Left ventricle myocardium inferior (tissue), 1 donor: Measurements from ENCODE around the gene SLC25A45. TPM values are rescaled to one million over a fixed set of nuclear protein-coding genes. Genes with fewer than 3 reads are reported as not detected.

Experiments
- DNase-seq: peaks from one replicate; pipeline ENCODE4 v3.0.0-alpha.2; 2020
- H3K27ac ChIP-seq: fragments of 200-600 bp; replicated peaks from 2 replicates; pipeline ENCODE4 v1.8.0; 2021
- H3K27me3 ChIP-seq: fragments of 200-600 bp; 2 replicates; pipeline ENCODE4 v1.8.0; 2021; ENCODE audit warnings: low read depth
- H3K36me3 ChIP-seq: fragments of 200-600 bp; 2 replicates; pipeline ENCODE4 v1.8.0; 2021
- H3K4me1 ChIP-seq: fragments of 200-600 bp; 2 replicates; pipeline ENCODE4 v1.8.0; 2021
- H3K4me3 ChIP-seq: fragments of 200-600 bp; 2 replicates; pipeline ENCODE4 v1.8.0; 2021; ENCODE audit warnings: mild to moderate bottlenecking, moderate library complexity
- H3K9me3 ChIP-seq: fragments of 200-600 bp; replicated peaks from 2 replicates; pipeline ENCODE4 v1.8.0; 2021
- CTCF ChIP-seq: fragments of 200-600 bp; IDR thresholded peaks from 2 replicates; pipeline ENCODE4 v1.8.0; 2021; ENCODE audit warnings: antibody characterized with exemption, mild to moderate bottlenecking, borderline replicate concordance
- intact Hi-C: fragments of 100-400 bp; cut with micrococcal nuclease; formaldehyde crosslinking; loops from one replicate; pipeline ENCODE4 v1.11.0; 2022
- total RNA-seq: library from RNA; stranded (reverse); fragmentation: NEBNext Ultra II Directional; extraction: Animal tissue kit (Norgen Biotek cat#: 25700); gene quantifications from one replicate; pipeline ENCODE4 v1.2.1, GENCODE V29; 2021
- donor health status: DM: no; HTN: yes; CAD: no; lungs with severe emphysema.

SLC25A45 gene
- total RNA-seq, 1 donor from 2014 or later = 5.0 TPM

DNA sequence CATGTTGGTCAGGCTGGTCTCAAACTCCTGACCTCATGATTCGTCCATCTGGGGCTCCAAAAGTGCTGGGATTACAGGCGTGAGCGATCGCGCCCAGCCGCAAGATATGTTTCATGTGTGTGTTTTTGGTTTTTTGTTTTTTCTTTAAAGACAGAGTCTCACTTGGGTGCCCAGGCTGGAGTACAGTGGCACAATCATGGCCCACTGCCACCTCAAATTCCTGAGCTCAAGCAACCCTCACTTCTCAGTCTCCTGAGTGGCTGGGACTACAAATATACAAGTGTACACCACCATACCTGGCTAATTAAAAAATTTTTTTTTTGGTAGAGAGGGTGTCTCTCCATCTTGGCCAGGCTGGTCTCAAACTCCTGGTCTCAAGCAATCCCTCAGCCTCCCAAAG, 19.5 kb downstream of the SLC25A45 start:
- Histone ChIP-seq H3K27me3 (no peaks in the 10 kb centered on the region), H3K9me3 (no peaks in the 10 kb centered on the region), H3K27ac (no peak overlapping the region), H3K4me3 (no peak overlapping the region), H3K4me1 (peaks cover 32% of the 10 kb centered on the region), H3K36me3 (no peaks in the 10 kb centered on the region)
- no peak for DNase-seq
- no peak for TF ChIP-seq CTCF
- intact Hi-C loops = no loop called here

GRCh38 chr11:65362320-65362931, 20.0 kb downstream of the SLC25A45 start:
- Histone ChIP-seq H3K36me3 (no peaks in the 10 kb centered on the region), H3K27ac (no peak overlapping the region)
- intact Hi-C loops = no loop called here

GRCh38 chr11:65357856-65358356, 24.5 kb downstream of the SLC25A45 start:
- peaks cover 60% of the 10 kb centered on the region for H3K4me1 ChIP-seq
- peaks cover 14% of the 10 kb centered on the region for H3K27me3 ChIP-seq
- no peaks in the 10 kb centered on the region for H3K9me3 ChIP-seq
- H3K27ac ChIP-seq = peak overlapping the region; percentile 82
- intact Hi-C loops = no loop called here
- H3K4me3 ChIP-seq = peak overlapping the region; percentile 11
- TF ChIP-seq CTCF = no peak
- peak; percentile 67 for DNase-seq
- no peaks in the 10 kb centered on the region for H3K36me3 ChIP-seq

More at GRCh38 chr11:65362320-65362931, 20.0 kb downstream of the SLC25A45 start:
- TF ChIP-seq CTCF = no peak
- H3K27me3 ChIP-seq = no peaks in the 10 kb centered on the region
- DNase-seq = no peak
- H3K4me1 ChIP-seq = peaks cover 35% of the 10 kb centered on the region
- H3K9me3 ChIP-seq = no peaks in the 10 kb centered on the region
- no peak overlapping the region for H3K4me3 ChIP-seq

DNA sequence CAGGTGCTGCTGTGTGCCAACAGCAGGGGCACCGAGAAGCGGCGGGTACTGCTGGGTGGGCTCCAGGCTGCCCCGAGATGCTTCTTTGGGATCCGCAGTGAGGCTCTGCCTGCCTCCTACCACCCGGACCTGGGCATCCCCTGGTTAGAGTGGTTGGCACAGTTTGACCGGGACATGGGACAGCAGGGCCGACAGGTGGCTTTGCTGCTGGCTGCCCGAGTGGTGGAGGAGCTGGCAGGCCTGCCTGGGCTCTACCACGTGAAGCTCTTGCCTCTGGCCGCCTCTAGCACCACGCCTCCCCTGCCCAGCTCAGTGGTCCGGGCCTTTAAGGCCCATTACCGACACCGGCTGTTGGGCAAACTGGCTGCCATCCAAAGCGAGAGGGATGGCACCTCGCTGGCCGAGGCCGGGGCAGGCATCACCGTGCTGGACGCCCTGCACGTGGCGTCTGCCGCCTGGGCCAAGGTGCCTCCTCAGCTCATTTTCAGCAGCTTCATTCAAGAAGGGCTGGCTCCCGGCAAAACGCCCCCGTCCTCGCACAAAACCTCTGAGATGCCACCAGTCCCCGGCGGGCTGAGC, 26.0 kb downstream of the SLC25A45 start:
- peaks cover 14% of the 10 kb centered on the region for H3K27me3 ChIP-seq
- DNase-seq = peak; percentile 41
- peaks cover 12% of the 10 kb centered on the region for H3K36me3 ChIP-seq
- intact Hi-C loops = no loop called here
- H3K9me3 ChIP-seq = no peaks in the 10 kb centered on the region
- peak overlapping the region; percentile 87 for H3K4me3 ChIP-seq
- TF ChIP-seq CTCF = no peak
- peak overlapping the region; percentile 82 for H3K27ac ChIP-seq
- H3K4me1 ChIP-seq = peaks cover 60% of the 10 kb centered on the region

- H3K9me3 ChIP-seq = no peaks in the 10 kb centered on the region
- peak; percentile 38 for DNase-seq
- peaks cover 14% of the 10 kb centered on the region for H3K27me3 ChIP-seq
- H3K4me1 ChIP-seq = peaks cover 60% of the 10 kb centered on the region
- peak overlapping the region; percentile 82 for H3K27ac ChIP-seq
- intact Hi-C loops = no loop called here
- peaks cover 18% of the 10 kb centered on the region for H3K36me3 ChIP-seq
- no peak for TF ChIP-seq CTCF
- peak overlapping the region; percentile 87 for H3K4me3 ChIP-seq
Measured at GRCh38 chr11:65355776-65356393, 26.6 kb downstream of the SLC25A45 start.
